Left colon (tissue), 2 donors: ENCODE measurements around the gene HOXA3. TPM values are rescaled to one million over a fixed set of nuclear protein-coding genes. Genes with fewer than 3 reads are reported as not detected.

Experiments
- ATAC-seq: fragments of 200-7000 bp; cut with Tn5 transposase; one replicate; pipeline ENCODE4 v1.9.1; 2020; ENCODE audit warnings: mild to moderate bottlenecking, moderate library complexity
- DNase-seq, 2 donors: peaks; one replicate each; pipeline ENCODE4 v3.0.0-alpha.2; 2020
- intact Hi-C, 2 donors: fragments of 100-400 bp; cut with DNase I in 1 of 2; cut with micrococcal nuclease in 1 of 2; formaldehyde crosslinking; loops; one replicate each; pipeline versions ENCODE4 v1.11.2 to v1.14.0; 2022; cut with DNase I, micrococcal nuclease
- total RNA-seq, 2 donors: library from RNA; stranded (reverse); fragmentation: NEBNext Ultra II Directional; extraction: Animal tissue kit (Norgen Biotek cat#: 25700); gene quantifications; one replicate each; pipeline ENCODE4 v1.2.1, GENCODE V29; 2021
- donor health status: DM: no; HTN: no; CAD: no.
- donor health status: DM: yes; HTN: yes; CAD: no.

Gene HOXA3
- total RNA-seq, 2 donors from 2014 or later, result 16.4 to 23.2 TPM

GRCh38 chr7:27151341-27151930 is 947 bp downstream of the HOXA3 start:
- no peak for ATAC-seq
- peak in 1 of 2 donors; percentile 40 for DNase-seq
- intact Hi-C loops, result no loop called here

DNA sequence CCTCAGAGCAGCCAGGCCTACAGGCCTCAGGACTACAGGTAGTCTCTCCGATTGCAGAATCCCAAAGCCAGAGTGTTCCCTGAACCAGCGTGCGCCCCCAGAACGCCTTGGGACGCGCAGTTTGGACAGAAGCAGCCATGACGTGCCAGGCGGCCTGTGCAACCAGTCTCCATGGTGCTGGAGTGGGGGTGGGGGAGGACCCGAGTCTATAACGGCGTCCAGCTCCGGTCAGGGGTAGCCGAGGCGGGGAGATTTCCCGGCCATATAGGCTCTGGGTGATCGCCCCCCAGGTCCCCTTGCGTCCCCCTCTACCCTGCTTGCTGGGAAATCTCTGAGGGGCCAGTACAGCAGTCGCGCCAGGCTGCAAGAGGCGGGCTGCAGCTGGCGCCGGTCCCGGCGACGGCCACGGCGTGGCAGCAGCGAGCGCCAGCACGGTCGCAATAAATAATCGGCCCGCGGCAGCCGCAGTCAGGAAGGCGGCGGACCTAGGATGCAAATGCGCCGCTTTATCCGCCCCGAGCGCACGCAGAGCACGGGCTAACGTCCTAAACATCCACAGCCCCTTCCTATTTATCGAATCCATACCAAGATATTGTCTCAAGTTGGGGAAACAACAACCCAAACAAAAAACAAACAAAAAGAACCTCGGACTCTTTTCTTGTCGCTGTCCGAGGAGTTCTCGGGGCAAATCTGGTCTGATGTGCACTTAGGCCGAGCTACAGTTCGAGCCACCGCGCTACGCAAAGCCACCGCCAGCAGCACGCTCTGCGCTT is 1.6 kb downstream of the HOXA3 start:
- intact Hi-C loops, result no loop called here
- DNase-seq, result peak; percentile 81 to 85
- peak; percentile 38 for ATAC-seq

- no peak for ATAC-seq
- DNase-seq, result peak; percentile 46 to 53
Measured at GRCh38 chr7:27149842-27150567, 2.4 kb downstream of the HOXA3 start.

DNA sequence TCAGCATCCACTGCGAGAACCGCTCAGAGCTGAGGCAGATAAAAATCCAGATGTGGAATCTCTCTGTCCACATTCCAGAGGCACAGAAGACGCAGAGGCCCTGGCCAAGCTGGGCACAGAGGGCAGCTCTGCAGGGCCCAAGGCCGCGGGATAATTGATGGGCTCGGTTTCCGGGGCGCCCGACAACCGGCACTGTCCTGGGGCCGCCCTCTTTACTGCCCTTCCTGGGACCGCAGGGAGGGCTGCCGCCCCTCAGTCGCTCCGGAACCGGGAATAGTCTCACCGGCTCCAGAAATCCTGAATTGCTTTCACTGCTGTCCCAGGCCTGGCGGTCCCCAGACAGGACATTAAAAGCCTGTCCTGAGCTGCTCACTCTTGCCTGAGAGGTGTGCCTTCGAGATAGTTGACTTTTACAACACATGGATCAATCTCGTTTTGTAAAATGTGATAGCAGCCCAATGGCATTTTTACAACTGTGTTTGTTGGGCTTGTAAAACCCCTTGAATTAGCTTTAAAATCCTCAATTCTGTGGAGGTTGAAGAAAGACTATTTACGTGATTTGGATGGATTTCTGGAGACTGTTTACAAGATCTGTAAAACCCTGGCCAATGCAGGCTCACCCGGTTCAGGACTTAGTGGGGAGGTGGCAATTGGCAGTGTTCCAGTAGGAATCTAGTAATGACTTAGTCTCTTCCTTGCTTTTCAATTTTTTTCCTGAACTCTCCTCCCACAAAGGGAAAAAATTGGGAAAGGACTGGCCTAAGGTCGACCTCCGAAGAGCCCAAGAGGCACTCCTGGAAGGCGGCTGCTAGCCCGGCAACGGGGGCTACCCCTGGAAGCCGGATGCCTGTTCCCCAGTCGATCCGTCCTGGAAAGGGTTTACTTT is 3.4 kb downstream of the HOXA3 start:
- DNase-seq (peak; percentile 52 to 61), ATAC-seq (peak; percentile 33)
- intact Hi-C loops, result no loop called here

More at GRCh38 chr7:27149842-27150567, 2.4 kb downstream of the HOXA3 start:
- intact Hi-C loops, result no loop called here

DNA sequence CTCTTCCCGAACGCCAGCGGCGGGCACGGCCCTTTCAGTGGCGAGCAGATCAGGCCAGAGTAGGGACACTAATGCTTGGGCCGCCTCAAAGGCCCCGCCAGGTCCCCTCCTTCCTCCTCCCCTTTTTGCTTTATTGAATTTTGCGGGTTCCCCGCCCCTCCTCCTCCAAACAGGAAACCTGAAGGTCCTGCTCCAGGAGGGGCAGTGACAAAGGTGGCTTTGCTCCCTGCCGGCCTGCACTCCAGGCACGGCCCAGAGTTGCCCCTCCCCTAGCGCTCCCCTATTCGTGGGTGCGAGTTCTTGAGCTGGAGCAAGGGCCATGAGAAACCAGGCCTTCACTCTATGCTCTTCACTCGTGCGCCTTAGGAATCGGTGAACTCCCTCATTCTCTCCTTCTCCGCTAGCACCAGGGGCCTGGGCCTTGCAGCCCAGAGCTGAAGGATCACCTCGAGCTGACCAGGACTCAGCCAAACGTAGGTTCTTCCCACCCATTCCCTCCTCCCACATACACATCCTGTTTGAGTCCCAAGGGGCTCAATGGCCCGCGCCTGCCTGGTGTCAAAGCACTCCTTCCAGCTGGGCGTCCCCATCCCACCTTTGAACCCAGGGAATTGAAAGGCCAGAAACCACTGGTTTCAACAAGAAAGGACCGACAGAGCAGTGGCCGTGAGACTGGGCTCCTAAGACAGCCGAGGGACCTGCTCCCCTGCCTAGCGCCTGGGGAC is 4.2 kb downstream of the HOXA3 start:
- intact Hi-C loops, result no loop called here
- ATAC-seq (peak; percentile 33), DNase-seq (peak; percentile 70 to 81)

DNA sequence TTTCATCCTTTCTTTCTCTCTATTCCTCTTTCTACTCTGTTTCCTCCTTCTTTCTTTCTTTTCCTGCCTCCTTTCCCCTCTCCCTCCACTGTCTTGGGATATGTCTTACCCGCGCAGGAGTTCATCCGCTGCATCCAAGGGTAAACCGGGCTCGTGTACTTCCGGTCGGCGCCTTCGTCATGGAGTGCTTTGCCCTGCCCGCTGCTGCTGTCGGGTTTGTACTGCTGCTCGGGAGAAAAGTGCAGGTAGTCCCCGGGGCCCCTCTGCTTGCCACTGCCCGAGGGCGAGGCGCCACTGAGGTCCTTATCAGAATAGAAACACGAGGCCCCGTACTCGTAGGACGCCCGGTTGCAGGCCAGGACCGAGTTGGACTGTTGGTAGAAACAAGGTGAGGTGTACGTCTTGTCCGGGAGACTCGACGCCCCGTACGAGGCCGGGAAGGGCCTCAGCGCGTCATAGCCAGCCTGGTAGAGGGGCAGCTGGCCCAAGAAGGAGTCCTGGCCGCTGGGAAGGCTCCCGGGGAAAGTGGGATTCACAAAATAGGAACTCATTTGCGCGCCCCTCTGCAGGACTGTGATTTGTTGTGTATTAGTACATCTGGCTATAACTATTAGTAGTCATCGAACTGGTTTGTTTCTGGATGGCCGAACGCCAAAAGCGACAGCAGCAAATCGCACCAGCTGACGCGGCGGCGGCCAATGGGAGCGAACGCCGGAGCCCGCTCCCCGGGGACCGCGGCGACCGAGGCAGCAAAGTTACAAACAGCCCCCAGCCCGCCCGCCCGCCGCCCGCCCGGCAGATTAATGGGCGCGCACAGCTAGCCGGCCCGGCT is 5.0 kb downstream of the HOXA3 start, which contains the start of gene HOXA6:
Gene HOXA6, minus strand, starts transcription at position 576 of the 832 bp plus-strand sequence. Its CDS starts 25 bp downstream, at position 551.
- ATAC-seq (peak; percentile 1), DNase-seq (peak; percentile 82)
- intact Hi-C loops, result no loop called here

GRCh38 chr7:27146491-27147198 is 5.7 kb downstream of the HOXA3 start:
- DNase-seq, result no peak
- no peak for ATAC-seq
- intact Hi-C loops, result no loop called here

DNA sequence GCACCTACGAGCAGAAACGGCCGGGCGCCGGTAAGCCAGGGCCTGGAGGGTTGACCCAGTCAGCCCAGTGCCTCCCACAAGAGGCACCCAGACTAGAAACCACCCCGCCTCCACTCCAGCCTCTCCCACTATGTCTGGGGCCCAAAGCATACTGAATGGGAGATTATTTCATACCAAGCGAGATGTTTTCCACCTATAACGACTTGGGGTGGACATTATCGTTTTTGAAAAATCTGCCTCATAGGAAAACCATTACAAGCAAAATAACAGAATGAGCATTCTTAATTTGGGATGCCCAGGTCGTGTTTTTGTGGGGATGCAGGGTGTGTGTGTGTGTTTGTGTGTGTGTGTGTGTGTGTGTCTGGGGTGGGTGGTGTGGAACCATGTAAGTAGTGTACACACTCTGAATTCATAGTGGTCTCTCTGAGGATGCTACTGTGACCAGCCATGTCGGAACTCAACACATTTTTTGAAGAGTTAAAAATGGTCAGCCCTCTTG is 6.4 kb downstream of the HOXA3 start:
- intact Hi-C loops, result no loop called here
- DNase-seq (peak in 1 of 2 donors; percentile 35), ATAC-seq (no peak)

DNA sequence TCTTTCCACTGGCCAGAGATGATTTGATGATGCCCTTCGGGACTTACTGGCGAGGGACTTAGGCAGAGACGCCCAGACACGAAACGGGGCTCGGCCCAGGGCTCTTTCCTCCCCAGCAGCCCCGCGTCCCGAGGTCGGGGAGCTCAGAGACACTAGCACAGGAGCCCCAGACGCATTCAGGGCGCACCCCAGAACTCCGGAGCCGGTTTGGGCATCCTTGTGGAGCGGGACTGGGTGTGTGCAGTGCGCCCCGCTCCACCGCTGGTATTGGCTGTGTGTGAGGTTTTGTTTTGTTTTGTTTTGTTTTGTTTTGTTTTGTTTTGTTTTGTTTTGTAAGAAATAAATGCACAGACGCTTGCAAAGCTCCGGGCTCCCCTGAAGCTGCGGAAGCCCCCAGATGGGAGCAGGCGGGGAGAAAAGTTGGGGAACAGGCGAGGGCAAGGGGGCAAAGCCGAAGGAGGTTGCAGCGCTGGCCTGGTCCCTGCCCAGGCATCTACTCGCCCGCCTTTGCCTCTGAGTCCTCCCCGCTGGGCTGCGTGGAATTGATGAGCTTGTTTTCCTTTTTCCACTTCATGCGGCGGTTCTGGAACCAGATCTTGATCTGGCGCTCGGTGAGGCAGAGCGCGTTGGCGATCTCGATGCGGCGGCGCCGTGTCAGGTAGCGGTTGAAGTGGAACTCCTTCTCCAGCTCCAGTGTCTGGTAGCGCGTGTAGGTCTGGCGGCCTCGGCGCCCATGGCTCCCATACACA is 7.0 kb downstream of the HOXA3 start:
- ATAC-seq, result no peak
- DNase-seq, result peak in 1 of 2 donors; percentile 47
- intact Hi-C loops, result no loop called here

- ATAC-seq (no peak), DNase-seq (no peak)
- intact Hi-C loops, result loop anchor here in 1 of 2 donors (5.0 kb wide), 1 partner anchor 287 kb away; no protein-coding TSS in a partner anchor
Measured at GRCh38 chr7:27144781-27145164, 7.6 kb downstream of the HOXA3 start.

DNA sequence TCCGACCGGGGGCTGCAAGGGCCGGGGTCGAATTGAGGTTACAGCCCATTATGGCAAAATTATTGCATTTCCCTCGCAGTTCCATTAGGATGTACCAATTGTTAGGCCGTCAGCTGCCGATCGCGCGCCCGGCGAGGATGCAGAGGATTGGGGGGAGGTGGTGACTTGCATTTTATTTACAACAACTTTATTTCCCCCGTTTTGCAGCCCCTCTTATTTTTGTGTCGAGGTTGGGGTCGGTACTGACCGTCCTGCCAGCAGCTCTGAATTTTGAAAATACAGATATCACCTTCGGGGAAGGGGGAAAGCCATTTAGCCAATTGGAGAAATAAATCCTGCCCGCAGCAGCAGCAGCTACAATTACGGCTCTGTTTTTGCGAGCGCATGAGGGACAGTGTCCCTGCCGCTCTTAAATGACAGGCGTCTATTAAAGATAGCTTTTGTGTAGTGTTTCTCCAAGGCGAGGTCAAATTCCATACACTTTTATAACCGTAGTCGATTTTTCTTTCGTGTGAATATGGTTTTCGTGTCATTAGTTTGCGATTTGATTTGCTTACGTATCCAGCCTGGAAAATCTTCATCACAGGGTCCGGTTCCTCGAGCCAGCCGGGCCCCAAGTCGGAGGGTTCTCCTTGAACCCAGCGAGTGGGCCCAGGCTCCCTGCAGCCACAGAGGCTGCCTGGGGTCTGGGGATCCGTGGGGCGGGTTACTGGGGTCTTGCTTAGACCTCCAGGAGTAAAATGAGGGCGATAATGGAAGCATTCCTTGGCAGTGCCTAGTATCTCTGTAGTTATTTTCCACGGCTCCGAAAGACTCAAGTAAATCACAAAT is 8.2 kb downstream of the HOXA3 start:
- intact Hi-C loops, result loop anchor here in 1 of 2 donors (5.0 kb wide), 1 partner anchor 287 kb away; no protein-coding TSS in a partner anchor
- DNase-seq, result no peak
- peak; percentile 10 for ATAC-seq

DNA sequence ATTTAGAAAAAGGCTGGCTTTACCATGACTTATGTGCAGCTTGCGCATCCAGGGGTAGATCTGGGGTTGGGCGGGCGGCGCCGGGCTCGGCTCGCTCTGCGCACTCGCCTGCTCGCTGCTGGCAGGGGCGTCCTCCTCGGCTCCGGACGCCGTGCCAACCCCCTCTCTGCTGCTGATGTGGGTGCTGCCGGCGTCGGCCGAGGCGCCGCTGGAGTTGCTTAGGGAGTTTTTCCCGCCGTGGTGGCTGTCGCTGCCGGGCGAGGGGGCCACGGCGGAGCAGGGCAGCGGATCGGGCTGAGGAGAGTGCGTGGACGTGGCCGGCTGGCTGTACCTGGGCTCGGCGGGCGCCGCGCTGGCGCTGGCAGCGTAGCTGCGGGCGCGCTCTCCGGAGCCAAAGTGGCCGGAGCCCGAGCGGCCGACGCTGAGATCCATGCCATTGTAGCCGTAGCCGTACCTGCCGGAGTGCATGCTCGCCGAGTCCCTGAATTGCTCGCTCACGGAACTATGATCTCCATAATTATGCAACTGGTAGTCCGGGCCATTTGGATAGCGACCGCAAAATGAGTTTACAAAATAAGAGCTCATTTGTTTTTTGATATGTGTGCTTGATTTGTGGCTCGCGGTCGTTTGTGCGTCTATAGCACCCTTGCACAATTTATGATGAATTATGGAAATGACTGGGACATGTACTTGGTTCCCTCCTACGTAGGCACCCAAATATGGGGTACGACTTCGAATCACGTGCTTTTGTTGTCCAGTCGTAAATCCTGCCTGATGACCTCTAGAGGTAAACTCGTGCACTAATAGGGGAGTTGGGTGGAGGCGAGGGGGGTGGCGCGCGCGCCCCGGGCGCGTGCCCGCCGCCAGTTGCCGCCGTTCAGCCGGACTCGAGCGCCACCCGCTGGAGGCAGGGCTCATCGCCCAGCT is 9.1 kb downstream of the HOXA3 start, which contains the start of gene HOXA5:
Gene HOXA5, minus strand, starts transcription at position 659 of the 927 bp plus-strand sequence. Its CDS starts 74 bp downstream, at position 585.
- ATAC-seq, result peak; percentile 40
- peak in 1 of 2 donors; percentile 85 for DNase-seq
- intact Hi-C loops, result loop anchor here in 1 of 2 donors (5.0 kb wide), 1 partner anchor 286 kb away; no protein-coding TSS in a partner anchor

DNA sequence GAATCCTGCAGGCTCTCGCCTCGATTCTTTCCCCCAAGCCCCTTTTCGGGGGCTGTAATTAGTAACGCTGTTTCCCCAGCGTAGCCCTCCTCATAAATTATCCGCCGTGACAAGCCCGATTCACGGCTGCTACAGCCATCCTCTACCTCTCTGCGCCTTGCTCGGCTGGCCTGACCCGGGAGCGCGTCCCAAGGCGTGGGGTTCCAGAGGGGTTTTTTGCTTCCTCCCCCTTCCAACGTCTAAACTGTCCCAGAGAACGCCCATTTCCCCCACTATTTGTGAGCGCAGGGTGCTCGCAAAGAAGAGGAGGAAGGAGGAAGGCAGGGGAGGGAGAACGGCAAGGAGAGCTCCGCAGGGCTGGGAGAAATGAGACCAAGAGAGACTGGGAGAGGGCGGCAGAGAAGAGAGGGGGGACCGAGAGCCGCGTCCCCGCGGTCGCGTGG is 9.8 kb downstream of the HOXA3 start:
- DNase-seq (no peak), ATAC-seq (no peak)
- intact Hi-C loops, result loop anchor here in 1 of 2 donors (5.0 kb wide), 1 partner anchor 285 kb away; no protein-coding TSS in a partner anchor
